Effector memory CD4-positive, alpha-beta T cell (primary cell): ENCODE measurements around the gene SPATA6.
"Not testable (repeated sequence)": the region's sequence is repeated elsewhere in the genome, so short reads cannot be mapped to it uniquely, and the experiment has no call there.

Experiments used
- DNase-seq, 3 donors: peaks; one replicate each; pipeline ENCODE4 v3.0.0-alpha.2; 2020
- H3K27ac ChIP-seq: 2 replicates; pipeline ENCODE4 v1.7.0; 2013; ENCODE audit warnings: mild to moderate bottlenecking, low read length, moderate library complexity; ENCODE audit not compliant: insufficient read depth, poor library complexity, severe bottlenecking
- H3K27me3 ChIP-seq: replicated peaks from 2 replicates; pipeline ENCODE4 v1.7.0; 2013; ENCODE audit warnings: mild to moderate bottlenecking, low read length; ENCODE audit not compliant: insufficient read depth, control insufficient read depth, poor library complexity, severe bottlenecking
- H3K36me3 ChIP-seq: 2 replicates; pipeline ENCODE4 v1.7.0; 2013; ENCODE audit warnings: mild to moderate bottlenecking, low read length, moderate library complexity; ENCODE audit not compliant: control insufficient read depth, insufficient read depth
- H3K4me1 ChIP-seq: 2 replicates; pipeline ENCODE4 v1.7.0; 2013; ENCODE audit warnings: low read length, mild to moderate bottlenecking; ENCODE audit not compliant: control insufficient read depth, insufficient read depth, poor library complexity, severe bottlenecking
- H3K4me3 ChIP-seq: 2 replicates; pipeline ENCODE4 v1.7.0; 2013; ENCODE audit warnings: low read length, low read depth, mild to moderate bottlenecking; ENCODE audit not compliant: insufficient read depth, poor library complexity, severe bottlenecking
- H3K9me3 ChIP-seq: 2 replicates; pipeline ENCODE4 v1.7.0; 2013; ENCODE audit warnings: mild to moderate bottlenecking, low read length, moderate library complexity; ENCODE audit not compliant: control insufficient read depth
- total RNA-seq, 3 donors: gene quantifications; one replicate each; lab custom pipeline; 2026; lab: John Stamatoyannopoulos, UW

The SPATA6 gene
- total RNA-seq = 2.0 to 2.8 (median 2.7) reads per million in 3 donors

- Histone ChIP-seq H3K27me3 (no peaks in the 10 kb centered on the region), H3K36me3 (no peaks in the 10 kb centered on the region), H3K27ac (peak within 1 kb of the TSS; percentile 58), H3K4me1 (no peaks in the 10 kb centered on the region), H3K9me3 (no peaks in the 10 kb centered on the region), H3K4me3 (peak within 1 kb of the TSS; percentile 56)
- DNase-seq = peak; percentile 79 to 85 (median 82)
These were observed at the start of gene SPATA6 for GRCh38 chr1:48471691-48472576. TSS of gene SPATA6 (minus strand) at chr1:48472204. CDS start at chr1:48472008, 196 bp downstream.

GRCh38 chr1:48519896-48520295 lies 47.9 kb upstream of the SPATA6 start:
- not testable (repeated sequence) for H3K4me3 ChIP-seq, H3K9me3 ChIP-seq, H3K27ac ChIP-seq, H3K36me3 ChIP-seq, H3K4me1 ChIP-seq, H3K27me3 ChIP-seq, DNase-seq

GRCh38 chr1:48506870-48507269 lies 34.9 kb upstream of the SPATA6 start:
- DNase-seq = no peak
- no peaks in the 10 kb centered on the region for H3K27me3 ChIP-seq
- H3K4me1 ChIP-seq = no peaks in the 10 kb centered on the region
- H3K36me3 ChIP-seq = no peaks in the 10 kb centered on the region
- no peaks in the 10 kb centered on the region for H3K9me3 ChIP-seq
- no peak overlapping the region for H3K4me3 ChIP-seq
- H3K27ac ChIP-seq = no peak overlapping the region

- no peak for DNase-seq
- Histone ChIP-seq H3K27me3 (no peaks in the 10 kb centered on the region), H3K36me3 (no peaks in the 10 kb centered on the region), H3K9me3 (no peaks in the 10 kb centered on the region), H3K4me1 (no peaks in the 10 kb centered on the region), H3K27ac (no peak overlapping the region), H3K4me3 (no peak overlapping the region)
These were observed 28.8 kb upstream of the SPATA6 start for GRCh38 chr1:48500541-48501450.

- no peaks in the 10 kb centered on the region for H3K36me3 ChIP-seq
- H3K4me1 ChIP-seq = no peaks in the 10 kb centered on the region
- H3K27me3 ChIP-seq = no peaks in the 10 kb centered on the region
- H3K27ac ChIP-seq = no peak overlapping the region
- no peak overlapping the region for H3K4me3 ChIP-seq
- DNase-seq = no peak
- no peaks in the 10 kb centered on the region for H3K9me3 ChIP-seq
These were observed 27.3 kb upstream of the SPATA6 start for GRCh38 chr1:48499211-48499735.

- H3K4me3 ChIP-seq = no peak overlapping the region
- H3K27ac ChIP-seq = no peak overlapping the region
- no peaks in the 10 kb centered on the region for H3K9me3 ChIP-seq
- no peaks in the 10 kb centered on the region for H3K4me1 ChIP-seq
- no peaks in the 10 kb centered on the region for H3K36me3 ChIP-seq
- peak; percentile 1 to 26 (median 4) for DNase-seq
- no peaks in the 10 kb centered on the region for H3K27me3 ChIP-seq
These were observed 26.2 kb upstream of the SPATA6 start for GRCh38 chr1:48498096-48498791.

GRCh38 chr1:48495911-48496310 lies 23.9 kb upstream of the SPATA6 start:
- no peak overlapping the region for H3K27ac ChIP-seq
- H3K27me3 ChIP-seq = no peaks in the 10 kb centered on the region
- no peak for DNase-seq
- no peaks in the 10 kb centered on the region for H3K9me3 ChIP-seq
- no peaks in the 10 kb centered on the region for H3K36me3 ChIP-seq
- H3K4me1 ChIP-seq = no peaks in the 10 kb centered on the region
- no peak overlapping the region for H3K4me3 ChIP-seq

- Histone ChIP-seq H3K4me1 (no peaks in the 10 kb centered on the region), H3K27me3 (no peaks in the 10 kb centered on the region), H3K9me3 (no peaks in the 10 kb centered on the region), H3K27ac (no peak overlapping the region), H3K4me3 (no peak overlapping the region), H3K36me3 (no peaks in the 10 kb centered on the region)
- no peak for DNase-seq
These were observed 23.2 kb upstream of the SPATA6 start for GRCh38 chr1:48495166-48495565.

- Histone ChIP-seq H3K36me3 (no peaks in the 10 kb centered on the region), H3K4me3 (no peak overlapping the region), H3K27ac (no peak overlapping the region), H3K27me3 (no peaks in the 10 kb centered on the region), H3K9me3 (no peaks in the 10 kb centered on the region), H3K4me1 (no peaks in the 10 kb centered on the region)
- DNase-seq = no peak
These were observed 22.2 kb upstream of the SPATA6 start for GRCh38 chr1:48493970-48494769.
